ENCODE results near the gene ODF4. TPM values are rescaled to one million over a fixed set of nuclear protein-coding genes. Genes with fewer than 3 reads are reported as not detected.

The ODF4 gene
- total and polyA plus RNA-seq, 9 donors = not detected

GRCh38 chr17:8312251-8312650, 27.4 kb upstream of the ODF4 start:
- Histone ChIP-seq H3K4me1 (ENCODE audit: control insufficient read depth, insufficient read depth, low read length) (peaks cover 13% of the 10 kb centered on the region), H3K9me3 (replicated peaks; ENCODE audit: control insufficient read depth, low read depth, low read length) (no peaks in the 10 kb centered on the region), H3K27me3 (ENCODE audit: control insufficient read depth, insufficient read depth, low read length) (peaks cover 59% of the 10 kb centered on the region), H3K4me3 (ENCODE audit: low read length) (peak overlapping the region; percentile 13), H3K36me3 (ENCODE audit: control insufficient read depth, insufficient read depth, low read length) (no peaks in the 10 kb centered on the region), H3K27ac (ENCODE audit: low read length) (no peak overlapping the region)
- 77% methylated on average over 11 of the region's 13 CpGs for WGBS (ENCODE audit: insufficient coverage)
- DNase-seq = no peak

- Histone ChIP-seq H3K9me3 (replicated peaks; ENCODE audit: control insufficient read depth, low read depth, low read length) (no peaks in the 10 kb centered on the region), H3K27ac (ENCODE audit: low read length) (no peak overlapping the region), H3K36me3 (ENCODE audit: control insufficient read depth, insufficient read depth, low read length) (no peaks in the 10 kb centered on the region), H3K4me3 (ENCODE audit: low read length) (peak overlapping the region; percentile 13), H3K27me3 (ENCODE audit: control insufficient read depth, insufficient read depth, low read length) (peaks cover 59% of the 10 kb centered on the region), H3K4me1 (ENCODE audit: control insufficient read depth, insufficient read depth, low read length) (peaks cover 13% of the 10 kb centered on the region)
- 56% methylated on average over 2 of the region's 16 CpGs for WGBS (ENCODE audit: insufficient coverage)
- no peak for DNase-seq
These were observed 26.7 kb upstream of the ODF4 start for GRCh38 chr17:8312726-8313600.

- WGBS (ENCODE audit: insufficient coverage) = 9% methylated on average over 21 of the region's 29 CpGs
- no peaks in the 10 kb centered on the region for H3K9me3 ChIP-seq (replicated peaks; ENCODE audit: control insufficient read depth, low read depth, low read length)
- H3K4me3 ChIP-seq (ENCODE audit: low read length) = no peak overlapping the region
- H3K27ac ChIP-seq (ENCODE audit: low read length) = no peak overlapping the region
- no peaks in the 10 kb centered on the region for H3K36me3 ChIP-seq (ENCODE audit: control insufficient read depth, insufficient read depth, low read length)
- peaks cover 67% of the 10 kb centered on the region for H3K27me3 ChIP-seq (ENCODE audit: control insufficient read depth, insufficient read depth, low read length)
- peaks cover 13% of the 10 kb centered on the region for H3K4me1 ChIP-seq (ENCODE audit: control insufficient read depth, insufficient read depth, low read length)
- no peak for DNase-seq
These were observed 24.6 kb upstream of the ODF4 start for GRCh38 chr17:8314797-8315763.

DNA sequence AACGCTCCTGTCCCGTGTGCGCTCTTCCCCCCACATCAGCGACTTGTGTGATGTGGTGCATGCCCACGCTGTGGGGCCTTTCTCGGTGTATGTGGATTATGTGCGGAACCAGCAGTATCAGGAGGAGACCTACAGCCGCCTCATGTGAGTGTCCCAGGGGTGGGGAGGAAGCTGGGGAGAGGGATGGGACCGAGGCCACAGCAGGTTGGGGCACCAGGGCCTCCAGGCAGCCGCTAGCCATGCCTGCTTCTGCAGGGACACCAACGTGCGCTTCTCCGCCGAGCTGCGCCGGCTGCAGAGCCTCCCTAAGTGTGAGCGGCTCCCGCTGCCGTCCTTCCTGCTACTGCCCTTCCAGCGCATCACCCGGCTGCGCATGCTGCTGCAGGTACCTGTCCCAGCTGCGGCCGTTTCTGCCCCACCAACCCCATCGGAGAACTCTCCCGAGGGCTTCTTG, 23.8 kb upstream of the ODF4 start:
- Histone ChIP-seq H3K27ac (ENCODE audit: low read length) (no peak overlapping the region), H3K4me1 (ENCODE audit: control insufficient read depth, insufficient read depth, low read length) (peaks cover 13% of the 10 kb centered on the region), H3K4me3 (ENCODE audit: low read length) (no peak overlapping the region), H3K9me3 (replicated peaks; ENCODE audit: control insufficient read depth, low read depth, low read length) (no peaks in the 10 kb centered on the region), H3K27me3 (ENCODE audit: control insufficient read depth, insufficient read depth, low read length) (peaks cover 64% of the 10 kb centered on the region), H3K36me3 (ENCODE audit: control insufficient read depth, insufficient read depth, low read length) (no peaks in the 10 kb centered on the region)
- WGBS (ENCODE audit: insufficient coverage) = 19% methylated on average over 20 of the region's 26 CpGs
- no peak for DNase-seq

DNA sequence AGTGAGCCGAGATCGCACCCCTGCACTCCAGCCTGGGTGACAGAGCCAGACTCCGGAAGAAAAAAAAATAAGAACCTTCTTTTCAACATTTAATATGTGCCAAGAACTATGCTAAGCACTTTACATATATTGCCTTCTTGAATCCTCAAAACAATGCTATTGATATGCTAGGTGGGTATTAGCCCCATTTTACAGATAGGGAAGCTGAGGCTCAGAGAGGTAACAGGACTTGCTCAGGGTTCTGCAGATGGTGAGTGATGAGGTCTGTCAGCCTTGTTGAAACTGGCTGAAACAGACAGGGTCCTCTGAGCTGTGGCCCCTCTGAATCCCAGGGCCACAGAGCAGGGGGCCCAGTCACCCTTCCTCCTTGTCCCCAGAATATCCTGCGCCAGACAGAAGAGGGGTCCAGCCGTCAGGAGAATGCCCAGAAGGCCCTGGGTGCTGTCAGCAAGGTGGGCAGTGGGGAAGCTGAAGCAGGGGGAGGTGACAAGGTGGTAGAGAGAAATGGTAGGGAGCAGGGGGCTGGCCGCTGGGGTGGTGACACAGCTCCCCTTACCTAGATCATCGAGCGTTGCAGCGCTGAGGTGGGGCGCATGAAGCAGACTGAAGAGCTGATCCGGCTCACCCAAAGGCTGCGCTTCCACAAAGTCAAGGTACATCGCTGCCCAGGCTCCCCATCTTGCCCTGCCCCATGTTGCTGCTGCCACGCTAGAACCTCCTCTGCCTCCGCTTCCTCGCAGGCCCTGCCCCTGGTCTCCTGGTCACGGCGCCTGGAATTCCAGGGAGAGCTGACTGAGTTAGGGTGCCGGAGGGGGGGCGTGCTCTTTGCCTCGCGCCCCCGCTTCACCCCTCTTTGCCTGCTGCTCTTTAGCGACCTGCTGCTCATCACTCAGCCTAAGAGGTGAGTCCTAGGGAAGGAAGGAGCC, 21.4 kb upstream of the ODF4 start:
- Histone ChIP-seq H3K27ac (ENCODE audit: low read length) (no peak overlapping the region), H3K4me1 (ENCODE audit: control insufficient read depth, insufficient read depth, low read length) (peaks cover 6% of the 10 kb centered on the region), H3K4me3 (ENCODE audit: low read length) (no peak overlapping the region), H3K27me3 (ENCODE audit: control insufficient read depth, insufficient read depth, low read length) (peaks cover 46% of the 10 kb centered on the region), H3K9me3 (replicated peaks; ENCODE audit: control insufficient read depth, low read depth, low read length) (no peaks in the 10 kb centered on the region), H3K36me3 (ENCODE audit: control insufficient read depth, insufficient read depth, low read length) (no peaks in the 10 kb centered on the region)
- DNase-seq = no peak
- WGBS (ENCODE audit: insufficient coverage) = 70% methylated on average over 17 of the region's 24 CpGs

- Histone ChIP-seq H3K27ac (ENCODE audit: low read length) (no peak overlapping the region), H3K4me3 (ENCODE audit: low read length) (no peak overlapping the region), H3K36me3 (ENCODE audit: control insufficient read depth, insufficient read depth, low read length) (no peaks in the 10 kb centered on the region), H3K27me3 (ENCODE audit: control insufficient read depth, insufficient read depth, low read length) (peaks cover 26% of the 10 kb centered on the region), H3K4me1 (ENCODE audit: control insufficient read depth, insufficient read depth, low read length) (peaks cover 5% of the 10 kb centered on the region), H3K9me3 (replicated peaks; ENCODE audit: control insufficient read depth, low read depth, low read length) (no peaks in the 10 kb centered on the region)
- no peak for DNase-seq
- WGBS (ENCODE audit: insufficient coverage) = 84% methylated on average over 3 of the region's 4 CpGs
These were observed 19.4 kb upstream of the ODF4 start for GRCh38 chr17:8320262-8320661.

DNA sequence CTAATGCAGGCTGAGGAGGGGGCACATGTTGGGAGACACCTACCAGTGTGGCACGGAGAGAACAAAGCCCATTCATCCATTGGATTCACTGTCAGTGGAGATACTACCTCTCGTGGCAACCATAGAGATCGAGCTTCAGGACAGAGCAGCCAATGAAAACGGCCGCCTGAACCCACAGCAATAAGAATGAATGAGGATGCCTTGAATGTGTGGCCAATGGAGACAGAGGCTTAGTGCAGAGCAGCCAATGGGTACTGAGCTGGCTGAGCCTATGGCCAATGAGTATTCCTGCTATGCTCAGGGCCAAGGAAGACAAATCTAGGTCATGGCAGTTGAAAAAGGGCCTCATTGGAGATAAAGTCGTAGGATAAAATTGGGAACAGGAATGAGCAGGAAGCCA, 18.6 kb upstream of the ODF4 start:
- H3K27ac ChIP-seq (ENCODE audit: low read length) = no peak overlapping the region
- no peaks in the 10 kb centered on the region for H3K36me3 ChIP-seq (ENCODE audit: control insufficient read depth, insufficient read depth, low read length)
- H3K27me3 ChIP-seq (ENCODE audit: control insufficient read depth, insufficient read depth, low read length) = peaks cover 19% of the 10 kb centered on the region
- H3K4me1 ChIP-seq (ENCODE audit: control insufficient read depth, insufficient read depth, low read length) = peaks cover under 1% of the 10 kb centered on the region
- H3K4me3 ChIP-seq (ENCODE audit: low read length) = no peak overlapping the region
- no peak for DNase-seq
- H3K9me3 ChIP-seq (replicated peaks; ENCODE audit: control insufficient read depth, low read depth, low read length) = no peaks in the 10 kb centered on the region
- 70% methylated on average over 5 of the region's 6 CpGs for WGBS (ENCODE audit: insufficient coverage)

DNA sequence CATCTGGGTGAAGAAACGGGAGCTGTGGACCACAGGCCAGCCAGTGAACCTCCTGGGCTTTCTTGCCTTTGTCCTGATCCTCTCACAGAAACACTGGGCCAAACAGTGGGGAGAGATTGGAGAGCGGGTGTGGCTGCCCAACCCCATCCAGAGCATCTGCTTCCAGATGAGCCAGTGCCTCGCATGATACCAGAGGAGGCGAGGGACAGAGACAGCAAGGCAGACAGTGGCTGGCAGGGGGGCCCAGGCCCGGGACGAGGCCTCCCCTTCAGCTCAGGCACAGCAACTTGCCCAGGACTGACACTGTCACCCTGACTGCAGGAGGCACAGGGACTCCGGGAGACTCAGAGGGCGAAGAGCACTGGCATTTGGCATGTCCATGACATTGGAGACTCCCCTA, 17.6 kb upstream of the ODF4 start:
- Histone ChIP-seq H3K36me3 (ENCODE audit: control insufficient read depth, insufficient read depth, low read length) (no peaks in the 10 kb centered on the region), H3K9me3 (replicated peaks; ENCODE audit: control insufficient read depth, low read depth, low read length) (no peaks in the 10 kb centered on the region), H3K4me3 (ENCODE audit: low read length) (no peak overlapping the region), H3K27me3 (ENCODE audit: control insufficient read depth, insufficient read depth, low read length) (peaks cover 9% of the 10 kb centered on the region), H3K4me1 (ENCODE audit: control insufficient read depth, insufficient read depth, low read length) (peaks cover 10% of the 10 kb centered on the region), H3K27ac (ENCODE audit: low read length) (no peak overlapping the region)
- WGBS (ENCODE audit: insufficient coverage) = 75% methylated on average over 7 of the region's 8 CpGs
- DNase-seq = no peak

GRCh38 chr17:8324132-8324531, 15.5 kb upstream of the ODF4 start:
- peaks cover 14% of the 10 kb centered on the region for H3K4me1 ChIP-seq (ENCODE audit: control insufficient read depth, insufficient read depth, low read length)
- H3K36me3 ChIP-seq (ENCODE audit: control insufficient read depth, insufficient read depth, low read length) = no peaks in the 10 kb centered on the region
- WGBS (ENCODE audit: insufficient coverage) = no CpG with 5 or more reads among the region's 5 CpGs
- H3K27me3 ChIP-seq (ENCODE audit: control insufficient read depth, insufficient read depth, low read length) = no peaks in the 10 kb centered on the region
- no peak overlapping the region for H3K4me3 ChIP-seq (ENCODE audit: low read length)
- H3K27ac ChIP-seq (ENCODE audit: low read length) = no peak overlapping the region
- no peaks in the 10 kb centered on the region for H3K9me3 ChIP-seq (replicated peaks; ENCODE audit: control insufficient read depth, low read depth, low read length)
- DNase-seq = no peak

All from muscle of leg (tissue), 11 donors.